H1 (cell line): ENCODE data around the gene NGEF. TPM values are rescaled to one million over a fixed set of nuclear protein-coding genes. Genes with fewer than 3 reads are reported as not detected.

Experiments used
- CTCF ChIA-PET: fragments of 300-600 bp; sonication (Branson Sonifier 250); formaldehyde crosslinking; loops from one replicate; lab custom pipeline; 2021; ENCODE audit not compliant: partially characterized antibody; lab: Charles Lee
- POLR2A ChIA-PET: fragments of 300-600 bp; sonication (Branson Sonifier 250); formaldehyde crosslinking; loops from one replicate; lab custom pipeline; 2021; ENCODE audit warnings: inconsistent platforms; ENCODE audit not compliant: partially characterized antibody; lab: Charles Lee
- DNase-seq, 2 experiments: peaks; one replicate each; pipeline versions ENCODE4 v3.0.0 to v3.0.0-alpha.2; 2010 to 2022; ENCODE audit warnings: low spot score in 2 of 2, low read depth in 1 of 2, mixed read lengths in 1 of 2
- FAIRE-seq: peaks from 2 replicates; lab custom pipeline; 2011; peaks lifted over from hg19 to GRCh38; lab: Jason Lieb, UNC
- H2AFZ ChIP-seq: 2 replicates; pipeline ENCODE4 v1.8.1; 2012; ENCODE audit warnings: low read length, inconsistent platforms
- H2AK5ac ChIP-seq: 2 replicates; pipeline ENCODE4 v1.6.1; 2013; ENCODE audit warnings: low read depth, low read length
- H2BK120ac ChIP-seq: replicated peaks from 2 replicates; pipeline ENCODE3; 2013; ENCODE audit warnings: low read depth, low read length, inconsistent platforms
- H2BK12ac ChIP-seq: 2 replicates; pipeline ENCODE4 v1.6.1; 2013; ENCODE audit warnings: low read depth, low read length
- H2BK15ac ChIP-seq: 2 replicates; pipeline ENCODE4 v1.6.1; 2013; ENCODE audit warnings: low read length
- H2BK20ac ChIP-seq: 2 replicates; pipeline ENCODE4 v1.6.1; 2013; ENCODE audit warnings: low read length
- H2BK5ac ChIP-seq: 2 replicates; pipeline ENCODE4 v1.6.1; 2013; ENCODE audit warnings: low read depth, low read length
- H3K14ac ChIP-seq: 2 replicates; pipeline ENCODE4 v1.6.1; 2013; ENCODE audit warnings: inconsistent platforms; ENCODE audit not compliant: insufficient read length
- H3K18ac ChIP-seq: 2 replicates; pipeline ENCODE4 v1.6.1; 2013; ENCODE audit warnings: low read length; ENCODE audit errors: extremely low read depth
- H3K23ac ChIP-seq: 2 replicates; pipeline ENCODE4 v1.6.1; 2013; ENCODE audit warnings: inconsistent platforms; ENCODE audit not compliant: insufficient read length
- H3K23me2 ChIP-seq: 2 replicates; pipeline ENCODE4 v1.6.1; 2013; ENCODE audit warnings: low read depth, low read length
- H3K27ac ChIP-seq: 2 replicates; pipeline ENCODE4 v1.6.1; 2011; ENCODE audit warnings: low read depth, low read length, inconsistent platforms
- H3K27me3 ChIP-seq, 4 experiments: replicated peaks in 1 of 4; 1 replicate in 1 of 4; 2 replicates in 3 of 4; pipeline versions ENCODE4 v1.6.1 to v1.8.1; 2011 to 2013; ENCODE audit warnings: low read length in 3 of 4, mild to moderate bottlenecking in 3 of 4, inconsistent platforms in 2 of 4, mixed read lengths in 2 of 4, moderate library complexity in 1 of 4; ENCODE audit not compliant: control insufficient read depth in 3 of 4, insufficient read depth in 3 of 4; ENCODE audit errors: extremely low read depth in 1 of 4
- H3K36me3 ChIP-seq, 4 experiments: 2 replicates each; pipeline versions ENCODE4 v1.6.1 to v1.8.1; 2011 to 2013; ENCODE audit warnings: mild to moderate bottlenecking in 4 of 4, low read length in 3 of 4, moderate library complexity in 2 of 4, control low read depth in 1 of 4, inconsistent platforms in 1 of 4; ENCODE audit not compliant: insufficient read depth in 4 of 4, control insufficient read depth in 2 of 4
- H3K4ac ChIP-seq: replicated peaks from 2 replicates; pipeline ENCODE3; 2013; ENCODE audit warnings: low read length, low read depth, mixed read lengths, inconsistent platforms; ENCODE audit not compliant: insufficient read length
- H3K4me1 ChIP-seq, 4 experiments: replicated peaks in 1 of 4; 1 replicate in 1 of 4; 2 replicates in 3 of 4; pipeline versions ENCODE4 v1.6.1 to v1.8.1; 2011 to 2013; ENCODE audit warnings: low read length in 3 of 4, inconsistent platforms in 2 of 4, mixed read lengths in 1 of 4; ENCODE audit not compliant: insufficient read depth in 4 of 4, control insufficient read depth in 3 of 4
- H3K4me2 ChIP-seq, 2 experiments: 2 replicates each; pipeline versions ENCODE4 v1.6.1 to v1.8.1; 2011 to 2013; ENCODE audit warnings: low read depth in 2 of 2, low read length in 2 of 2, control low read depth in 1 of 2, inconsistent platforms in 1 of 2, mild to moderate bottlenecking in 1 of 2; ENCODE audit not compliant: insufficient read depth in 1 of 2
- H3K4me3 ChIP-seq, 4 experiments: fragments of 200-600, 300-600 bp in 1 of 4; sonication (generic), shearing (Covaris generic), sonication (Bioruptor Twin) in 1 of 4; 2 replicates each; pipeline versions ENCODE4 v1.5.1 to v1.8.1; 2011 to 2016; ENCODE audit warnings: low read length in 4 of 4, low read depth in 3 of 4, control low read depth in 2 of 4, inconsistent platforms in 2 of 4, mild to moderate bottlenecking in 2 of 4, mixed read lengths in 1 of 4, moderate library complexity in 1 of 4; ENCODE audit not compliant: insufficient read depth in 2 of 4; ENCODE audit errors: extremely low read depth in 1 of 4
- H3K56ac ChIP-seq: replicated peaks from 2 replicates; pipeline ENCODE3; 2013; ENCODE audit warnings: low read depth, mild to moderate bottlenecking, mixed read lengths, low read length, inconsistent platforms; ENCODE audit not compliant: insufficient read length
- H3K79me1 ChIP-seq: 2 replicates; pipeline ENCODE4 v1.6.1; 2013; ENCODE audit warnings: low read depth, low read length, control low read depth
- H3K79me2 ChIP-seq, 2 experiments: 2 replicates each; pipeline versions ENCODE4 v1.6.1 to v1.8.1; 2012 to 2013; ENCODE audit warnings: low read length in 2 of 2, mild to moderate bottlenecking in 2 of 2, inconsistent platforms in 1 of 2; ENCODE audit not compliant: insufficient read depth in 2 of 2, control insufficient read depth in 1 of 2
- H3K9ac ChIP-seq, 4 experiments: replicated peaks in 1 of 4; 1 replicate in 1 of 4; 2 replicates in 3 of 4; pipeline versions ENCODE4 v1.6.1 to v1.8.1; 2011 to 2013; ENCODE audit warnings: low read depth in 3 of 4, low read length in 3 of 4, control low read depth in 2 of 4, mild to moderate bottlenecking in 2 of 4, moderate library complexity in 2 of 4, inconsistent platforms in 1 of 4; ENCODE audit errors: extremely low read depth in 1 of 4
- H3K9me3 ChIP-seq, 2 experiments: 2 replicates each; pipeline versions ENCODE4 v1.6.1 to v1.8.1; 2012 to 2013; ENCODE audit warnings: mild to moderate bottlenecking in 2 of 2, moderate library complexity in 2 of 2, control low read depth in 1 of 2, inconsistent platforms in 1 of 2, low read depth in 1 of 2, low read length in 1 of 2, mixed read lengths in 1 of 2; ENCODE audit not compliant: insufficient read depth in 2 of 2
- H4K20me1 ChIP-seq, 2 experiments: replicated peaks in 1 of 2; 2 replicates each; pipeline versions ENCODE3 to v1.8.1; 2011 to 2013; ENCODE audit warnings: inconsistent platforms in 2 of 2, low read length in 2 of 2, mild to moderate bottlenecking in 1 of 2; ENCODE audit not compliant: insufficient read depth in 2 of 2, control insufficient read depth in 1 of 2
- H4K5ac ChIP-seq: 2 replicates; pipeline ENCODE4 v1.6.1; 2013; ENCODE audit warnings: low read length, low read depth, mixed read lengths, inconsistent platforms; ENCODE audit not compliant: insufficient read length
- H4K8ac ChIP-seq: 2 replicates; pipeline ENCODE4 v1.8.0; 2013; ENCODE audit warnings: mild to moderate bottlenecking, moderate library complexity, low read length, inconsistent platforms; ENCODE audit not compliant: insufficient read depth; ENCODE audit errors: extremely low read depth
- H4K91ac ChIP-seq: replicated peaks from 2 replicates; pipeline ENCODE3; 2013; ENCODE audit warnings: low read length, mixed read lengths, inconsistent platforms; ENCODE audit not compliant: insufficient read length
- POLR2A ChIP-seq, 2 experiments: IDR thresholded peaks; 1 replicate in 1 of 2; 2 replicates in 1 of 2; pipeline ENCODE4 v1.6.1; 2011; ENCODE audit warnings: low read depth in 2 of 2, low read length in 2 of 2, mild to moderate bottlenecking in 2 of 2; ENCODE audit errors: control extremely low read depth in 1 of 2
- POLR2AphosphoS5 ChIP-seq: IDR thresholded peaks from 2 replicates; pipeline ENCODE4 v1.6.1; 2011; ENCODE audit warnings: low read depth, low read length
- RXRA ChIP-seq: IDR thresholded peaks from 2 replicates; pipeline ENCODE4 v1.6.1; 2011; ENCODE audit warnings: low read depth, mild to moderate bottlenecking, low read length, moderate library complexity; ENCODE audit not compliant: insufficient read depth
- TAF1 ChIP-seq: IDR thresholded peaks from 2 replicates; pipeline ENCODE4 v1.6.1; 2011; ENCODE audit warnings: mild to moderate bottlenecking, low read depth, low read length
- TCF12 ChIP-seq: IDR thresholded peaks from 2 replicates; pipeline ENCODE4 v1.6.1; 2011; ENCODE audit warnings: low read depth, mild to moderate bottlenecking, low read length
- ZNF274 ChIP-seq: IDR thresholded peaks from 2 replicates; pipeline ENCODE4 v1.7.0; 2012; ENCODE audit warnings: low read length, borderline replicate concordance; ENCODE audit errors: extremely low read depth
- WGBS, 2 experiments: shearing (Covaris generic) in 1 of 2; methylation state at CpG; one replicate each; pipeline versions ENCODE4 v1.1.6 to v1.1.7; 2013 to 2015; ENCODE audit warnings: low lambda C conversion rate in 2 of 2, mixed read lengths in 2 of 2, inconsistent platforms in 1 of 2, low coverage in 1 of 2, missing lambda C conversion rate in 1 of 2; ENCODE audit not compliant: insufficient replicate concordance in 2 of 2, insufficient coverage in 1 of 2, insufficient read length in 1 of 2; ENCODE audit errors: extremely low coverage in 1 of 2, missing lambda C conversion rate in 1 of 2; 5-methylcytosine and 5-hydroxymethylcytosine counted together
- polyA plus RNA-seq, 7 experiments: library from polyadenylated mRNA; depleted of rRNA in 3 of 7; stranded (reverse) in 5 of 7; unstranded in 2 of 7; fragments of >200 nt in 5 of 7; fragments of 200-250 nt in 2 of 7; gene quantifications; 1 replicate in 5 of 7; 2 replicates in 1 of 7; 4 replicates in 1 of 7; pipeline versions ENCODE4 v1.2.1 to v1.2.3, GENCODE V29; 2011 to 2013; ENCODE audit warnings: missing spikeins in 2 of 7, mixed read lengths in 2 of 7
- total RNA-seq: library from RNA; stranded (reverse); fragmentation: NEBNext Ultra II Directional; extraction: Animal tissue kit (Norgen Biotek cat#: 25700); gene quantifications from 2 replicates; pipeline ENCODE4 v1.2.1, GENCODE V29; 2021

The NGEF gene
- total and polyA plus RNA-seq, 2 of the 8 experiments (the other 6 are each of a cell fraction or from before 2014, with no cell fraction given) = 2.7 to 3.2 TPM

- ChIA-PET POLR2A (no interaction called here), CTCF (interaction anchor here (0.7 to 4.8 kb wide), 6 partner anchors 19 to 175 kb away, joined by 3 to 34 read pairs (median 4); partner anchors contain the start of gene INPP5D)
- H4K20me1 ChIP-seq = no peaks in the 10 kb centered on the region
- H2BK20ac ChIP-seq = no peak overlapping the region
- H4K5ac ChIP-seq = no peak overlapping the region
- no peak overlapping the region for H4K91ac ChIP-seq
- no peaks in the 10 kb centered on the region for H3K4me1 ChIP-seq
- H3K27me3 ChIP-seq = no peaks in the 10 kb centered on the region
- no peaks in the 10 kb centered on the region for H3K36me3 ChIP-seq
- H3K14ac ChIP-seq = no peak overlapping the region
- no peak overlapping the region for H3K56ac ChIP-seq
- no peaks in the 10 kb centered on the region for H3K23me2 ChIP-seq
- no peak overlapping the region for H2BK12ac ChIP-seq
- DNase-seq (no peak), FAIRE-seq (no peak)
- H2AFZ ChIP-seq = no peak overlapping the region
- no peaks in the 10 kb centered on the region for H3K79me2 ChIP-seq
- no peak overlapping the region for H3K4me2 ChIP-seq
- no peak overlapping the region for H2BK15ac ChIP-seq
- no peak overlapping the region for H2AK5ac ChIP-seq
- no peaks in the 10 kb centered on the region for H3K9me3 ChIP-seq
- no peak overlapping the region for H3K4me3 ChIP-seq
- H3K4ac ChIP-seq = no peak overlapping the region
- no peak overlapping the region for H3K18ac ChIP-seq
- WGBS, 2 experiments = 74% methylated on average over 4 of the region's 4 CpGs; no CpG with 5 or more reads in 1 of the 2 experiments
- H3K9ac ChIP-seq = no peak overlapping the region
- H4K8ac ChIP-seq = no peak overlapping the region
- no peak overlapping the region for H2BK5ac ChIP-seq
- TF ChIP-seq POLR2A (IDR thresholded peaks at IDR 0.05; ENCODE audit: control extremely low read depth in 1 of 2, low read depth in 2 of 2, low read length in 2 of 2) (no peak), ZNF274 (no peak), TAF1 (no peak), RXRA (no peak), TCF12 (no peak), POLR2AphosphoS5 (no peak)
- H2BK120ac ChIP-seq = no peak overlapping the region
- no peak overlapping the region for H3K23ac ChIP-seq
- H3K27ac ChIP-seq = no peak overlapping the region
- H3K79me1 ChIP-seq = no peaks in the 10 kb centered on the region
Measured at GRCh38 chr2:233026198-233026813, 13.2 kb upstream of the NGEF start.
